ENCODE results near the gene TMEM94. TPM values are rescaled to one million over a fixed set of nuclear protein-coding genes. Genes with fewer than 3 reads are reported as not detected.
A peak's percentile ranks its signal among the peaks of the same experiment; 100 is the strongest.

The TMEM94 gene
- total and polyA plus RNA-seq, 2 of the 13 experiments (the other 11 are each of a cell fraction or from before 2014, with no cell fraction given) = 32.6 to 134 TPM

GRCh38 chr17:75468291-75468754 is 11.9 kb downstream of the TMEM94 start (continued):
- TF ChIP-seq DMTF1 (CRISPR knock-in tag; IDR thresholded peaks at IDR 0.05) (no peak), TRAFD1 (CRISPR knock-in tag; IDR thresholded peaks at IDR 0.05; ENCODE audit: borderline replicate concordance) (no peak), ZIK1 (CRISPR knock-in tag; IDR thresholded peaks at IDR 0.05; ENCODE audit: borderline replicate concordance, low read depth) (0 out of 2 replicates have a peak, but pooled peaks have one; percentile 41), ARID5B (CRISPR knock-in tag; IDR thresholded peaks at IDR 0.05) (0 out of 2 replicates have a peak, but pooled peaks have one; percentile 40), ZMYM2 (CRISPR knock-in tag; IDR thresholded peaks at IDR 0.05) (no peak), ZNF253 (CRISPR knock-in tag; IDR thresholded peaks at IDR 0.05; ENCODE audit: borderline replicate concordance) (no peak), AHR (CRISPR knock-in tag; IDR thresholded peaks at IDR 0.05) (no peak), GPBP1L1 (CRISPR knock-in tag; IDR thresholded peaks at IDR 0.05) (no peak), AGO2 (optimal IDR thresholded peaks at IDR 0.05; ENCODE audit: low read depth, low read length) (no peak), LCORL (IDR thresholded peaks at IDR 0.05) (no peak), LCORL (CRISPR knock-in tag; IDR thresholded peaks at IDR 0.05) (0 out of 2 replicates have a peak, but pooled peaks have one; percentile 24), DDIT3 (CRISPR knock-in tag; IDR thresholded peaks at IDR 0.05) (no peak)

All from HepG2 (cell line).